SK-N-SH (cell line): Measurements from ENCODE around the gene STOML1. TPM values are rescaled to one million over a fixed set of nuclear protein-coding genes. Genes with fewer than 3 reads are reported as not detected.

ENCODE experiments used
- CTCF ChIA-PET: fragments of 300-600, 350-600 bp; formaldehyde crosslinking; extraction: SDS; loops from one replicate; lab custom pipeline; 2021; lab: Yijun Ruan, JAX
- POLR2A ChIA-PET: fragments of 350-600 bp; sonication (Branson Sonifier 250); formaldehyde crosslinking; extraction: SDS; loops from one replicate; lab custom pipeline; 2020; ENCODE audit warnings: antibody characterized with exemption, inconsistent platforms; lab: Yijun Ruan, JAX
- DNase-seq: peaks from one replicate; pipeline ENCODE4 v3.0.0; 2012
- H2AFZ ChIP-seq: fragments of 200-600 bp; sonication (generic); 2 replicates; pipeline ENCODE4 v1.8.1; 2016; ENCODE audit warnings: antibody characterized with exemption, mild to moderate bottlenecking, low read depth
- H3F3A ChIP-seq: fragments of 200-600 bp; sonication (generic); replicated peaks from 2 replicates; pipeline ENCODE3; 2016; ENCODE audit warnings: antibody characterized with exemption, mild to moderate bottlenecking; ENCODE audit not compliant: insufficient read depth
- H3K27ac ChIP-seq, 2 experiments: fragments of 200-500 bp in 1 of 2; fragments of 200-600 bp in 1 of 2; sonication (Bioruptor generic) in 1 of 2; sonication (generic), shearing (Covaris generic) in 1 of 2; 2 replicates each; pipeline versions ENCODE4 v1.5.1 to v1.6.1; 2014 to 2016; ENCODE audit warnings: low read depth in 2 of 2, inconsistent platforms in 1 of 2, low read length in 1 of 2, mild to moderate bottlenecking in 1 of 2, mixed read lengths in 1 of 2
- H3K27me3 ChIP-seq: fragments of 200-600 bp; sonication (generic), shearing (Covaris generic); 2 replicates; pipeline ENCODE4 v1.6.1; 2016; ENCODE audit warnings: mixed run types; ENCODE audit not compliant: insufficient read depth
- H3K36me3 ChIP-seq, 2 experiments: fragments of 200-500 bp in 1 of 2; fragments of 200-600 bp in 1 of 2; sonication (Bioruptor generic) in 1 of 2; sonication (generic) in 1 of 2; replicated peaks in 1 of 2; 2 replicates each; pipeline versions ENCODE3 to v1.5.1; 2014 to 2016; ENCODE audit warnings: low read length in 1 of 2, mild to moderate bottlenecking in 1 of 2; ENCODE audit not compliant: insufficient read depth in 2 of 2, control insufficient read depth in 1 of 2
- H3K4me1 ChIP-seq, 2 experiments: fragments of 200-500 bp in 1 of 2; fragments of 200-600 bp in 1 of 2; sonication (Bioruptor generic) in 1 of 2; sonication (generic), shearing (Covaris generic) in 1 of 2; 2 replicates each; pipeline versions ENCODE4 v1.5.1 to v1.6.1; 2014 to 2016; ENCODE audit warnings: low read depth in 1 of 2, low read length in 1 of 2, mixed run types in 1 of 2; ENCODE audit not compliant: insufficient read depth in 2 of 2, control insufficient read depth in 1 of 2
- H3K4me2 ChIP-seq: fragments of 200-600 bp; sonication (generic), shearing (Covaris generic); 2 replicates; pipeline ENCODE4 v1.6.1; 2017; ENCODE audit warnings: mixed run types
- H3K4me3 ChIP-seq, 2 experiments: fragments of 200-500 bp in 1 of 2; fragments of 200-600 bp in 1 of 2; sonication (Bioruptor generic) in 1 of 2; sonication (generic), shearing (Covaris generic) in 1 of 2; 2 replicates each; pipeline versions ENCODE4 v1.5.1 to v1.8.1; 2014 to 2016; ENCODE audit warnings: low read depth in 2 of 2, inconsistent platforms in 1 of 2, low read length in 1 of 2, mild to moderate bottlenecking in 1 of 2, mixed read lengths in 1 of 2, moderate library complexity in 1 of 2
- H3K79me2 ChIP-seq: fragments of 200-600 bp; sonication (generic); 2 replicates; pipeline ENCODE4 v1.8.1; 2017; ENCODE audit warnings: mild to moderate bottlenecking; ENCODE audit not compliant: insufficient read depth
- H3K9ac ChIP-seq: fragments of 200-600 bp; sonication (generic); 2 replicates; pipeline ENCODE4 v1.6.1; 2017; ENCODE audit warnings: mixed run types
- H3K9me2 ChIP-seq: fragments of 200-600 bp; sonication (generic); 2 replicates; pipeline ENCODE4 v1.6.1; 2017; ENCODE audit warnings: mixed run types
- H3K9me3 ChIP-seq: fragments of 200-600 bp; sonication (generic); 2 replicates; pipeline ENCODE4 v1.6.1; 2017; ENCODE audit warnings: mixed run types, mild to moderate bottlenecking, moderate library complexity
- H4K20me1 ChIP-seq: fragments of 200-600 bp; sonication (generic); 2 replicates; pipeline ENCODE4 v1.6.1; 2017; ENCODE audit warnings: mild to moderate bottlenecking, mixed run types; ENCODE audit not compliant: insufficient read depth
- ELF1 ChIP-seq: IDR thresholded peaks from 2 replicates; pipeline ENCODE4 v1.4.0; 2012
- EZH2phosphoT487 ChIP-seq: fragments of 200-600 bp; sonication (generic); IDR thresholded peaks from 2 replicates; pipeline ENCODE4 v1.6.1; 2017; ENCODE audit warnings: low read depth, mixed run types, mild to moderate bottlenecking, antibody characterized with exemption, moderate library complexity, borderline replicate concordance
- FOSL2 ChIP-seq: IDR thresholded peaks from 2 replicates; pipeline ENCODE4 v1.4.0; 2012; ENCODE audit warnings: low read depth, mild to moderate bottlenecking, moderate library complexity, borderline replicate concordance
- FOXJ3 ChIP-seq: sonication (generic); formaldehyde crosslinking; IDR thresholded peaks from 2 replicates; pipeline ENCODE4 v1.5.1; 2020; ENCODE audit warnings: mild to moderate bottlenecking, missing genetic modification reagents
- FOXM1 ChIP-seq: IDR thresholded peaks from 2 replicates; pipeline ENCODE4 v1.4.0; 2012; ENCODE audit warnings: low read depth, mild to moderate bottlenecking
- GABPA ChIP-seq: IDR thresholded peaks from 2 replicates; pipeline ENCODE4 v1.4.0; 2012; ENCODE audit warnings: low read depth, mild to moderate bottlenecking
- GATA2 ChIP-seq: sonication (generic); formaldehyde crosslinking; IDR thresholded peaks from 2 replicates; pipeline ENCODE4 v1.5.0; 2020; ENCODE audit warnings: mild to moderate bottlenecking, missing genetic modification reagents
- JUND ChIP-seq: IDR thresholded peaks from 2 replicates; pipeline ENCODE4 v1.4.0; 2012
- NFIC ChIP-seq: IDR thresholded peaks from 2 replicates; pipeline ENCODE4 v1.4.0; 2012; ENCODE audit warnings: borderline replicate concordance
- NRF1 ChIP-seq: IDR thresholded peaks from 2 replicates; pipeline ENCODE4 v1.6.1; 2012; ENCODE audit warnings: low read depth, mild to moderate bottlenecking, low read length
- PBX3 ChIP-seq: IDR thresholded peaks from 2 replicates; pipeline ENCODE4; 2012
- POLR2AphosphoS5 ChIP-seq: IDR thresholded peaks from 2 replicates; pipeline ENCODE4 v1.6.1; 2012; ENCODE audit warnings: low read depth, low read length
- RCOR1 ChIP-seq: fragments of 150-350 bp; IDR thresholded peaks from 2 replicates; pipeline ENCODE4 v1.6.1; 2017; ENCODE audit warnings: antibody characterized with exemption, low read length
- REST ChIP-seq: IDR thresholded peaks from 2 replicates; pipeline ENCODE4 v1.6.1; 2012; ENCODE audit warnings: mild to moderate bottlenecking, low read depth, low read length, moderate library complexity
- RXRA ChIP-seq: IDR thresholded peaks from 2 replicates; pipeline ENCODE4 v1.4.0; 2012; ENCODE audit warnings: low read depth, mild to moderate bottlenecking, borderline replicate concordance
- SIN3A ChIP-seq: IDR thresholded peaks from 2 replicates; pipeline ENCODE4 v1.6.1; 2012; ENCODE audit warnings: low read depth, mild to moderate bottlenecking, low read length, moderate library complexity, borderline replicate concordance
- TCF12 ChIP-seq: IDR thresholded peaks from 2 replicates; pipeline ENCODE4 v1.4.0; 2012
- TEAD4 ChIP-seq: IDR thresholded peaks from 2 replicates; pipeline ENCODE4 v1.4.0; 2012; ENCODE audit warnings: mild to moderate bottlenecking, borderline replicate concordance; ENCODE audit not compliant: insufficient read depth
- USF2 ChIP-seq: fragments of 150-350 bp; IDR thresholded peaks from 2 replicates; pipeline ENCODE4 v1.6.1; 2017; ENCODE audit warnings: antibody characterized with exemption, low read length, low read depth, borderline replicate concordance
- WGBS: methylation state at CpG from one replicate; pipeline ENCODE4 v1.1.6; 2017; ENCODE audit warnings: low lambda C conversion rate; 5-methylcytosine and 5-hydroxymethylcytosine counted together
- polyA plus RNA-seq, 3 experiments: library from polyadenylated mRNA; depleted of rRNA; stranded (reverse); fragments of >200 nt; gene quantifications; 2 replicates each; pipeline ENCODE4 v1.2.3, GENCODE V29; 2012

The STOML1 gene
- polyA plus RNA-seq, 1 of the 3 experiments (the other 2 are of a cell fraction): 20.4 TPM

- TF ChIP-seq FOXM1 (no peak), SIN3A (no peak), REST (no peak), RXRA (no peak), ELF1 (no peak), USF2 (no peak), FOSL2 (peak; percentile 10; the same call in 1 of the 2 replicates), FOXJ3 (CRISPR knock-in tag) (no peak), NFIC (peak; percentile 20; the same call in 1 of the 2 replicates), PBX3 (peak; percentile 83), JUND (no peak), EZH2phosphoT487 (no peak), TCF12 (peak; percentile 69)
Observed at GRCh38 chr15:73959012-73959581, 33.0 kb downstream of the STOML1 start (continued).

GRCh38 chr15:73957785-73958184 is 34.3 kb downstream of the STOML1 start:
- no peaks in the 10 kb centered on the region for H3K27me3 ChIP-seq
- no peak overlapping the region for H3K9ac ChIP-seq
- no peak for DNase-seq
- 100% methylated on average over 1 of the region's 2 CpGs for WGBS
- no peaks in the 10 kb centered on the region for H3K9me2 ChIP-seq
- peaks cover 12 to 31% of the 10 kb centered on the region in 2 experiments for H3K4me1 ChIP-seq
- TF ChIP-seq GATA2: no peak
- TF ChIP-seq TCF12: no peak
- no peak for TF ChIP-seq FOXM1
- TF ChIP-seq RCOR1: no peak
- TF ChIP-seq POLR2AphosphoS5: no peak
- TF ChIP-seq FOSL2: no peak
- TF ChIP-seq NRF1: no peak
- no peak for TF ChIP-seq RXRA
- no peak for TF ChIP-seq GABPA
- no peak for TF ChIP-seq TEAD4
- no peaks in the 10 kb centered on the region for H3K36me3 ChIP-seq
- peaks cover 26% of the 10 kb centered on the region for H3F3A ChIP-seq
- H2AFZ ChIP-seq: no peak overlapping the region
- ChIA-PET CTCF (interaction anchor here (1.0 to 1.9 kb wide), 6 partner anchors 11 to 170 kb away, joined by 3 to 9 read pairs (median 6); no protein-coding TSS in a partner anchor), POLR2A (no interaction called here)
- H4K20me1 ChIP-seq: no peaks in the 10 kb centered on the region
- H3K4me3 ChIP-seq: no peak overlapping the region
- 0 out of 4 replicates have a peak overlapping the region, but pooled peaks of 1 of the 2 experiments have one; percentile 25 for H3K27ac ChIP-seq
- H3K79me2 ChIP-seq: no peaks in the 10 kb centered on the region
- H3K4me2 ChIP-seq: peak overlapping the region; percentile 50; the same call in 1 of the 2 replicates
- no peaks in the 10 kb centered on the region for H3K9me3 ChIP-seq
